ENCODE data around the gene FNBP1.

GRCh38 chr9:129888293-129889121 lies 154.5 kb downstream of the FNBP1 start:
- TF ChIP-seq CTCF (IDR thresholded peaks at IDR 0.05; ENCODE audit: low read depth, low read length, poor library complexity, severe bottlenecking) (no peak), EZH2phosphoT487 (IDR thresholded peaks at IDR 0.05; ENCODE audit: borderline replicate concordance, low read length) (peak; percentile 78; the same call in 1 of the 2 replicates)

All from DOHH2 (cell line).